Stimulated activated CD8-positive, alpha-beta memory T cell treated with anti-CD3 and anti-CD28 coated beads, Interleukin-7, amount 100 ng/mL, for 1 hour (primary cell): ENCODE data around the gene IRGM.

Experiments used
- DNase-seq, 2 donors: peaks; one replicate each; pipeline ENCODE4 v3.0.0-alpha.2; 2020; ENCODE audit warnings: low read depth in 2 of 2

Gene IRGM

GRCh38 chr5:150895431-150896428, 49.4 kb downstream of the IRGM start:
- no peak for DNase-seq
